GM13977 (cell line): ENCODE data around the gene MAGI1.

Source experiments
- DNase-seq: peaks from one replicate; pipeline ENCODE4 v3.0.0; 2012; ENCODE audit warnings: low spot score
- in situ Hi-C: fragments of 300-500 bp; cut with MboI; formaldehyde crosslinking; loops from one replicate; pipeline ENCODE4 v1.12.0; 2022; ENCODE audit warnings: low sequenced_read_pairs, low pct_unique_long_range_greater_than_20kb, mixed read lengths, inconsistent platforms; ENCODE audit not compliant: unreplicated experiment
- TF ChIP-seq, protein P1 (sequence below): IDR thresholded peaks from 2 replicates; pipeline ENCODE4 v1.5.1; 2012; ENCODE audit warnings: mild to moderate bottlenecking, control low read depth; ENCODE audit not compliant: insufficient read depth; ENCODE audit errors: extremely low read depth, missing control alignments

MAGI1 gene

DNA sequence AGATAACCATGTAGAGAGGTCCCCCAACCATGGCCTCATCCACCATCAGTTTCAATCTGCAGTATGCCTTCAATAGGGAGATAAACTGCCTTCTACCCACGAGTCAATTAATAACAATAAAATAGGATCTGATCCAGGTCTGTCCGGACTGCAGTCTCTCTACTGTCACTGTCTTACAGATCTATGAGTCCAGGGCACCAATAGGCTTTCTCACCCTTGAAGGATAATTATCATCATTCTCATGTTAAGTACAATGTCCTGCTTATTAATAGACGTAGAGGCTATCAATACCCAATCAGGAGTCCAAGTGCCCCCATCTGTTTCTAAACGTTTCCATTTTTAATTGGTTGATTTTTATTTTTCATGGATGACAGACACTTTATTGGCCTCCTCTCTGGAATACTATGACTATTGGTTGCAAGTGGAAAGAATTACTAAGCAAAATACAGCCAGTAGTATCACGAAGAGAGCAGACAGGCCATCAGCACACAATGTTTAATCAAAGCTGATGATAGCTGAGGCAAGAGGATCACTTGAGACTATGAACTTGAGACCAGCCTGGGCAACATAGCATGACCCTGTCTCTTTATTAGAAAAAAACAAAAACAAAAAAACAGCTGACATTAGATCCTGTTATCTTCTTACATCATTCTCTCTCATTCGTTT lies 480.7 kb downstream of the MAGI1 start:
- in situ Hi-C loops, result no loop called here
- no peak for DNase-seq
- TF ChIP-seq, protein P1, sequence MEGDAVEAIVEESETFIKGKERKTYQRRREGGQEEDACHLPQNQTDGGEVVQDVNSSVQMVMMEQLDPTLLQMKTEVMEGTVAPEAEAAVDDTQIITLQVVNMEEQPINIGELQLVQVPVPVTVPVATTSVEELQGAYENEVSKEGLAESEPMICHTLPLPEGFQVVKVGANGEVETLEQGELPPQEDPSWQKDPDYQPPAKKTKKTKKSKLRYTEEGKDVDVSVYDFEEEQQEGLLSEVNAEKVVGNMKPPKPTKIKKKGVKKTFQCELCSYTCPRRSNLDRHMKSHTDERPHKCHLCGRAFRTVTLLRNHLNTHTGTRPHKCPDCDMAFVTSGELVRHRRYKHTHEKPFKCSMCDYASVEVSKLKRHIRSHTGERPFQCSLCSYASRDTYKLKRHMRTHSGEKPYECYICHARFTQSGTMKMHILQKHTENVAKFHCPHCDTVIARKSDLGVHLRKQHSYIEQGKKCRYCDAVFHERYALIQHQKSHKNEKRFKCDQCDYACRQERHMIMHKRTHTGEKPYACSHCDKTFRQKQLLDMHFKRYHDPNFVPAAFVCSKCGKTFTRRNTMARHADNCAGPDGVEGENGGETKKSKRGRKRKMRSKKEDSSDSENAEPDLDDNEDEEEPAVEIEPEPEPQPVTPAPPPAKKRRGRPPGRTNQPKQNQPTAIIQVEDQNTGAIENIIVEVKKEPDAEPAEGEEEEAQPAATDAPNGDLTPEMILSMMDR, result no peak

DNA sequence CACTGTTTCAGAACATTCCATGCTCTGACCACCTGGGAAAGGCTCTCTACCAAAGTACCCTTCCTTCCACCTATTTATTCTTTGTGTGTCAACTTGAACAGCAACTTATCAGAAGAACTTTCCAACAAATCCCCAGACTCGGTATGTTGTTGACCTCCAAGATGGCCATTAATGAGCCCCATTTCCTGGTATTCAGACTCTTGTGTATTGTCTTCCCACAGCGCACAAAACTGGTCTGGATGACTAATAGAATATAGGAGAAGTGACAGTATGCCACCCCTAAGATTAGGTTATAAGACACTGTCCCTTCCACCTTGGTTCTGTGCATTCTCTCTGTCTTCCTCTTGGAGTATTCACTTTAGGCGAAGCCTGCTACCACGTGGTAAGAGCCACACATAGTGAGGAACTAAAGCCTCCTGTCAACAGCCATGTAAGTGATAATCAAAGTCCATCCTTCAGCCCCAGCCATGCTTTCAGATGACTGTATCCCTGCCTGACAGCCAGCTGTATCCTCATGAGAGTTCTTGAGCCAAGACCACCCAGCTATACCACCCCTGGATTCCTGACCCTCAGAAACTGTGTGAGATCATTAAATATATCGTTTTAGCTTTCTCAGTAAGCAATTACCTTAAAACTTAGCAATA lies 481.7 kb downstream of the MAGI1 start:
- in situ Hi-C loops, result no loop called here
- DNase-seq, result no peak
- TF ChIP-seq, protein P1, result no peak

DNA sequence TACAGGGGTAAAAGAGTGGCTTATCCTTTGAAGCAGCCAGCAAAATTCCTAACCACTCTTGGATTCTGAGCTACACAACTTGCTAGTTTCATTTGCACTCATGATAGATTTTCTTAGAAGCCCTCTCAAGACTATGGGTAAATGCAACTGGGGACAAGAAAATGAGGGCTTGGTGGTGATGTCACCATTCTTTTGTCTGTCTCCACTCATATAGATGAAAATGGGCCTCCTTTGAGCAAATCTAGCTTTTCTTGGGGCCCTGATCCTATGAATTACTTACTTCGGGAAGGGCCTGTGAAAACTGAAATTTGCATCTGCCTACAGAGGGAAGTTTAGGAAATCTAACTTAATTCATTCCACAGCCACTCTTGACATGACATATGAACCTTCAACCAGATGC lies 486.3 kb downstream of the MAGI1 start:
- TF ChIP-seq, protein P1, result no peak
- no peak for DNase-seq
- in situ Hi-C loops, result no loop called here

DNA sequence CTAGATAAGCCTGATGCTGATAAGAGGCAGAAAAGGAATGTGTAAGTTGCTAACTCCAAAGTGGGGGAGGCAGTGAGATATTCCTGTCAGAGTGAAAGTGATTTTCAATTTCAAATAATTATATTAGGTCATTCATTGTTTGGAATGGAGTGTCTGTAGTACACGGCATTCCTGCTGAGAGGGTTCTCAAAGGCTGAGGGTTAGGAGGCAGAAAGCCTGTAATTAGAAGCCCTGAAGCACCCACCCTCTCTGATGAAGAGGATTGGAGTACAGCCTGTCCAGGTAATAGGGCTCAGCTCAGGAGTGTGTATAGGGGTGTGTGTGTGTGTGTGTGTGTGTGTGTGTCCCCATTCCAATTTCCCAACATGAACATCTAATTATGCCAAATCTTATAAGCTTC lies 486.8 kb downstream of the MAGI1 start:
- no peak for DNase-seq
- in situ Hi-C loops, result no loop called here
- TF ChIP-seq, protein P1, result no peak

DNA sequence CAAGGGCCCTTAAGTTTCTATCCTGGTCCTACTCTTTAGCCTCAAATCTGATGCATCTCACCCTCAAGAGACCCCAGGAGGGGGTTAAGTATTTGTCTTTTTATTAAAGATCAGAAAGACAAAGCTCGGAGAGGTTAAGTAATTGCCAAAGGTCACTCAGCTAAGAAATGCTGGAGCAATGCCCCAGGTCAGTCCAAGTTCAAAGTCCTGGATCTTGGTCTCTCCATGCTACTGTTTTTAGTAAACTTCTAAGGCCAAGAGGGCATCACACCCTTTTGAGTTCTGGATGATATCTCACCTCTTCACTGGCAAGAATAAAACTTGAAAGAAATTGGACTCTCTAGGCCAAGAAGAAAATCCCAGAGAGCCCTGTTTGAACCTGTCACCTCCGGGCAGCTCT lies 488.6 kb downstream of the MAGI1 start:
- TF ChIP-seq, protein P1, result no peak
- DNase-seq, result no peak
- in situ Hi-C loops, result no loop called here

DNA sequence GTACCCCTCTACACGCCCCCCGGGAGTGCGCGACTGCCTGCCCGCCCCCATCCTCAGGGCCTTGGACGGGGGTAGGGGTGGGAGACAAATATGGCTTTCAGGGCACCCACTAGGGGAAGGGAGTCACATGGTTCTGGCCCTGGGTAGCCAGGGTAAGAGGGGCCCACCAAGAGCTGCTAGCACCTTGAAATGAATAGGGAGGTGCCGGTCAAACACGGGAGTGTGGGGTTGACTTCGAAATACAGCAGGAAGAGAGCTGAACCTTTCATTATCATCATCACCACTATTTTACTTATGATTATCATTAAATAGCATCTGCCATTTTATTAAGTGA lies 489.1 kb downstream of the MAGI1 start:
- TF ChIP-seq, protein P1, result no peak
- DNase-seq, result no peak
- in situ Hi-C loops, result no loop called here
